Middle frontal gyrus (tissue), 1 donor: ENCODE results near the gene ESRRB.
A peak's percentile ranks its signal among the peaks of the same experiment; 100 is the strongest.

ENCODE experiments used
- DNase-seq: peaks from one replicate; pipeline ENCODE4 v3.0.0-alpha.2; 2015; ENCODE audit warnings: low spot score; ENCODE audit errors: extremely low spot score

ESRRB gene

DNA sequence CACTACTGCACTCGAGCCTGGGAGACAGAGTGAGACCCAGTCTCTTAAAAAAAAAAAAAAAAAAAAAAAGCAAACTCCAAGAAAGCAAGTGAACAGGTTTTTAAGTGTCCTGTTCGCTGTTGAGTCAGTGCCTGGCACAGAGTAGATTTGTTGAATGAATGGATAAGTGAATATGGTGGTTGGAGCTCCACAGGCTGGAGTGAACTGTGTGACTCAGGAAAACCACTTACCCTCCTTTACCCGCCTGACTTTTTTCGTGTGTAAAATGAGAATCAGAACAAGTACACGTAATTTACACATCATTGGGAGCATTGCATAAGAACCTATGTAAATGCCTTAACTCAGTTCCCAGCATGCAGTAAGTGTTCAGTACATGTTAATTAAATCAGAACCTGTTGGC lies 24.0 kb upstream of the ESRRB start:
- no peak for DNase-seq

DNA sequence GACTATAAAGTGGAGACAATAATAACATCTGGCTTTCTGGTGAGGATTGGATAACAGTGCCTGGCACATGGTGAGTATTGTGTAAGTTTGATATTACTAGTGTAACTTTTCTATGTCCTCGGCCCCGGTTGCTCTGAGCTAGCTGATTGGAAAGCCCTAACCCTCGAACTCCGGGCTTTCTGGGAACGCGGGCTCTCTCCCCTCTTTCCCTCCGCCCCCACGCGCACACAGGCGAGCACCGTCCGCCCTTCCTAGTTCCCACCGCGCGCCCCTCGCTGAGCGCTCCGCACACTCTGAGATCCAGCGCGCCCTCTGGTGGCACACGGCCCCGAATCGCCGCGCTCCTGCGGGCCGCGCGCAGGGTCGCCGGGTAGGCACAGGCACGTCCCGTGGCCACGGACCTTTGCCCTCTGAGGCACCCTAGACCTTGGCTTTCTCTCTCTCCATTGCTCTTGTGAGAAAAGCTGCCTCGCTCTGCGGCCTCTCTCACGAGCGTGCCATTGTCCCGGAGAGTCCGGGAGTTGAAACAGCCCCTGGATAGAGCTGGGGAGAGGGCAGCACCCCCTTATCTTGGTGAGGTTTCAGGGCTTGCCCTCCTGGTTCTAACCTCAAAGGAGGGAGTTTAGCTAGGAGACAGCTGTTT lies 23.2 kb upstream of the ESRRB start:
- DNase-seq, result no peak

DNA sequence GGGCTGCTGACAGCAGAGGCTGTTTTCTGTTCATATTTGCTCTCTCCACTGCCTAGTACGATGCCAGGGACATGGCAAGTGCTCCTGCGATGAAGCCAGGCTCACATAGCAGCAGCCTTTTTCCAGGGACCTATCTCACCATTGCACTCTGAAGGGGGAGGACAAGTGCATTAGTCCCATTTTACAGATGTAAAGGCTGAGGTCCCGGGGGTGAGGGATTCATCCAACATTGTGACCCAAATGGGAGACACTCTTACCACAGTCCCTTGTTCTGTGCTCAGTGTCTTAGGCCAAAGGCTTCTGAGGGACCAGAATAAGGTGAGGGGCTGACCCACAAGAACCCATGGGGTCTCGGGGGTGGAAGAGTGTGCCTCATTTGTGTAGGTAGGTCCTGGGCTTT lies 21.6 kb upstream of the ESRRB start:
- no peak for DNase-seq

DNA sequence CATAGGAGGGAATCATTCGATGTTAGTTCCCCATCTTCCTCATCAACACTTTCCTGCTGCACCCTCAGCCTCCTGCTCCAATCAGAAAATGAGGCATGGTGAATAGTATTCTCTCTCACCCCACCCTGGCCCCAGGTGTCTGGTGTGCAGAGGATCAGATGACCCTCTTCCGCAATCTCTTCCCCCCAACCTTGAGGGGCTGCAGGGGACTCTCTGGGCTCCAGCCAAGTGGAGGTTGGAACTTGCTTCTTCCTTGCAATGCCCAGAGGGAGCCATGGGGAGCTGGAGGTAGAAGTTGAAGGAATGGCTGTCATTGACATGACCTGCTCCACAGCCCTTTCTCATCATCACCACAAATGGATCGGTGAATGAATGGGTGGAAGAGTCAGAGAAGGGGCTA lies 20.2 kb upstream of the ESRRB start:
- DNase-seq, result no peak

DNA sequence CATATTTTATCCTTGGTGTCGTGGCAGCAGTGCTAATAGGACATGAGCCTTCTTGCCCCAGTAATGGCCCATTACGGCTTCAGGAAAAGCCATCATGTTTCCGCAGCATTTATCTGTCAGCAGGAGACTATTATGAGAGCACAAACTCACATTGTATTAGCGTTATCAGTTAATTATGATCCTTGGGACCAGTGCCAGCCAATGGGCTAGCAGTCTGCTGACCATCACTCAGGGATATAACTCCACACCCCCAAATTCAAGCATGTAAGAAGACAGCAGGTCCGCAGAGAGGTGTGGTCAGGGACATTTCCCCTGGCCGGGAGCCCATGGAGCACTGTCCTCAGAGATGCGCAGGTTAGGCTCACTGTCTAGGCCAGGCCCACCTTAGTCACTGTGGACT lies 4.9 kb upstream of the ESRRB start:
- DNase-seq, result no peak

DNA sequence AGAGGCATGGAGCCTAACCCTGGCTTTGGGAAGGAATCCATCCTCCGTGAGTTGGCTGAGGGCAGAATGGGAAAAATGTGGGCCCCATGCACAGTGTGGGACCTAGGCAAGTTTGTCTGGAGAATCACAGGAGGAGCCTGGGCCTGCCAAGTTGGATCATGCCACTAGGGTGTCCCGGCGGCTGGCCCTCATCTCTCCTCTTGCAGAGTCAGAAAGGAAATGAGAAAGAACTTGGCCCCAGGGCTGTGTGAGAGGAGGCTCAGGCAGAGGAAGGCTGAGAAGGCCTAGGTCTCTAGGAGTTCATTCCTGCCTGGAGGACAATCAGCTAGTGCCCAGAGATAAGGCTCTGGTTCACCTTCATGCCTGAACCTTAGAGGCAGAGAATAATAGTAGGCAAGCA lies 2.5 kb upstream of the ESRRB start:
- DNase-seq, result no peak

DNA sequence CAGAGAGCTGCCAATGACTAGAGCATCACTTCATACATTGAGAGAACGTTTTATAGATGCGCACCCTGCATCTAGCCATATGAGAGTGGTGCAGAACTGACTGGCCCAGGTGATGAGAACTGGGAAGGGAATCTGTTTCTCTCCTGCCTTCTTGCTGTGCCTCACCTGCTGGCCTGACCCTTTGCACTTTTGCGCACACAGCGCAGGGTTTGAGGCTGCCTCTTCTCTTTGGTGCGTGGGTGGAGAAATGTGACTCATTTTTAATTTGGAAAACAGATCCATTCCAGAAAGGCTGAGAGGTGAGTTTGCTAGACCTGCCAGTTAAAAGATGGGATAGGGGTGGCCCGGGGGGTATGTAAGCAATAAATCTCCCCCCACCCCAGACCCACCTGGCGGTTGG lies 453 bp upstream of the ESRRB start:
- no peak for DNase-seq

DNA sequence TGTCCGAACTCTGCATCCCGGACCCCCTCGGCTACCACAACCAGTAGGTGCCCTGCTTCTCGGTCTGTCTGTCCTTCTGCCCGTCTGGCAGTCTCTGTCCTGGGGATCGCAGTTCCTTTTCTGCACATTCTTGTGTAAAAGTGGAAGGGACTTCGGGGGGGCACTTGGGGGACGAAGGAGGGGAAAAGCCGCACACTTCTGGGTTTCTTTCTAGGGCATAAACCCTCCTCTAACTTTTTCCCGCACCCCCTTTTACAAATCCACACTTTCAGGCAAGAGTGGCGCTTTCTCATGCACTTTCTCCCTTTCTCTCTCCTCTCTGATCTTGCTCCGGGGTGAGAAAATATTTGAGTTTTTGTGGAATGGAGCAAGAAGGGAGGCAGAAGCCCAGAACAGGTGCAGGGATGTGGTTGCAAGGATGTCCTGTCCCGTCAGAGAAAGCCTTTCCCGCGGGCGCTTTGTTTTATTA lies 506 bp downstream of the ESRRB start:
- DNase-seq, result no peak

DNA sequence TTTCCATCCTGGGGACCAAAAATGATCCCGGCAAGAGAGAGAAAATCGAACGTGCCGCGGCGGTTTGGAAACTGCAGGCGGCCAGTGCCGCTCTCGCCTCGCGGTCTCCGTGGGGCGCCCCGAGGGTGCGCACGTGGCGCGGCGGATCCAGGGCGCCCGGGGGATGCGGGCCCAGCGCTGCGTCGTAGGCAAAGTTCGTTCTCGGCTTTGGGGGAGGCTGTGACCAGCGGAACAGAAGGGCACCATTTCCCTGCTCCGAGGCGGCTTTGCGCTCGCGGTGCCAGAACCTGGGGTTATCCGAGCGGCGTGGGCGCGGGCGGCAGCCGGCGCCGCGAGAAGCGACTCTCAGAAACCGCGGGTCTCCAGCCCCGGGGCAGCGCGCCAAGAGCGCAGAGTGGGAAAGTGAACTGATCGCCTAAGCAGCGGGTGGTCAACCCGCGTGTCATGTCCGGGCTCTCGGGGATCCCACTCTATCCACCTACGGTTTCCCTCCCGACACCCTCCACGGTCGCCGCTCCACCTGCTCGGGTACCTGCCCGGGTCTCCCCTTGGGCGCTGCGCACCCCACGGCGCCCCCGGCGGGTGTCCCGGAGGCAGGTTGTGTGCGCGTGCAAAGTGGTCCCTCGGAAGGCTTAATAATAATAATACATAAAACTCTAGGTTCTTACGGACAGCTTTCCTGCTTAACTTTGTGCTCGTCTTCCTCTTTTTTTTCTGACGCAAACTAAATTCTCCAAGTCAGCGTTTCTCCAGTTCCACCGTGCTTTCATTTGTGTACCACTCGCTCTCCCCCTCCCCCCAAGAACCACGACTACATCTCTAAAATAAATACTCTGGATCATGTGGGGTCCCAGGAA lies 1.2 kb downstream of the ESRRB start:
- no peak for DNase-seq

DNA sequence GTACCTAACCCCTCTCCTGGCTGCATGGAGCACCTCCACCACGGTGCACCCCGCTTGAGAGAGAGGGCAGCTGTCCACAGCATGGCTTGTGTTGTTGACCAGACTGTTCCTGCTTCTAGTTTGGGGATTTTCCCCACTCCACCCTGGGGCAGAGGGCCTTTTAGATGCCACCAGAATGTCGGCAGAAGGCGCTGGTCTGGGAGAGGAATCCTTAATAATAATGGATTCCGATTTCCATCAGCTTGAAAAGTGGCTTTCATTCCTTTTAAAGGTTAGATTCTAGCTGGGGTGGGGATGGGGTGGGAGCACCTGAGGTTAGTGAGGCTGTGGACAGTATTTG lies 1.8 kb downstream of the ESRRB start:
- DNase-seq, result no peak

DNA sequence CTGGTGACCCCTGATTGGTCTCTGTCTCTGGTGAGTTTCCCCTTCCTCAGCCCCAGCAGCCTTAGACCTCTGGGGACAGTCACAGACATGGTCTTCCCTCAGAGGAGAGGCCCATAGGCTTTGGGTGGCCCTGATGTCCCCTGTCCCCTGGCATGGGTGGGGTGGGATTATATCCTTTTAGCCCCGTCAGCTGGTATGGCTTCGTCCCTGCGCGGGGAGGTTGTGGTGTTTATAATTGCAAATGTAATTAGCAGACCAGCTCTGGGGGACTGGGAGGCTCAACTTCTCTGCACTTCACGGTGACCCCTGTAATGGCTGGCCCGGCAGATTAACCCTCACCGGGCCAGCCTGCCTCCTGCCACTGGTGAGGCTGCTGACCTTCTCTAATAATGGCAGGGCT lies 5.1 kb downstream of the ESRRB start:
- DNase-seq, result no peak

DNA sequence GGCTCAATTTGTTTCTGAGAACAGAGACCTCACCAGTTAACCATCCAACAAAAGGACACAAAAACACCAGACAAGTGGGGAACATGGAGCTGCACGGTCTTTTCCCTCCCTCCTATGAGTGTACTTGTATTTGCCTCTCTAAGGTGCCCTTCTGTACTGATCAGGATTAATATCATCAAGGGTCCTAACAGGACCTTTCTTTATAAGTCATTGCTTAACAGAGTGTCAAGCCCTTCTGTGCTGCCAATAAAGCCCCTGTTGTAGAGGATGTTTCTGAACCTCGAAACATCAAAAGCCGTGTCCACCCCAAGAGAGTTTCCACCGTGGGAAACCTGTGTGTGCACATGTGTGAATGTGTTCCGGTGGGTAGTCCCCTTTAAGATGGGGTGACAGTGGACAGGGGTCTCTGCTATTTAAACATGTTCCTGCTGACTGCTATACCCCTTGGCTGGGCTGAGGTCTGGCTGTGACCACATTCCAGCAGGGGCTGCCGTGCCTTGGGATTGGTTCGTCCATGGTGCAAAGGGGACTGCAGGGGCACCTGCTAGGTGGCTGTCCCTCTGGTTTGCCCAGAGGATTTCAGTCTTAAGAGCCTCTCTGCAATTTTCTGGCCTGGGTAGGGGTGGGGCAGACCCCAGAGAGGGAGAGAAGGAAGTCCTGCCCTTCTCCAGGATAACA lies 6.0 kb downstream of the ESRRB start:
- DNase-seq, result no peak

DNA sequence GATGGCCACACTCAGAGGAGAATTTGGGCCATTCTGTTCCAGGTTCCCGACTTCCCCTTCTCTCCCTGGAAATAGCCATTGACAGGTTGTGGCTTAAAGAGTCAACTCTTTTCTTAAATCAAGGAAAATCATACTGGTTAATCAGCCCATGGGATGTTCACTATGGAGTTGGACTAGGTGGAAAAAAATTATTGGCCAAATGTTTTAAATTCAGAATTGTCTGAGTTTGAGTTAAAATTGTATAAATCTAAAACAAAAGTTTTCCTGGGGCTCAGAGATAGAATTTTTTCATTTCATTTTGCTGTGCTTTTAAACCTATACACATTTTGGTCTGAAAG lies 6.5 kb downstream of the ESRRB start:
- no peak for DNase-seq

DNA sequence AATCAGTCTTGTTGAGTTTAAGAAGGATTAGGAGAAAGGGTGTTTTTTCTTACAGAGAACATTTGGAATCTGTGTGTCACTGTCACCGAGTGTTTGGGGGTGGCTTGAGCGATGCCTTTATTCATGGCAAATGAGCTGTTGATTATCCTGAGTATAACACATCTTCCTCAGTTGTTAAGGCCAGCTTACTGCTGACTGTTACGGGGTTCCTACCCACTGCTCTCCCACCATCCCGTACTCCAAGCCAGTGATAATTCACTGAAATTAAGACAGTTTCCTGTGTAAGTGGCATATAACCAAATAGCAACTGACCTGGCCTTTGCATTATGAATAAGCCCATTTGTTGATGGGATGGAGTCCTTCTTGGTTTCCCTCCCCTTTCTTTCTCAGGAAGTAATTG lies 9.5 kb downstream of the ESRRB start:
- no peak for DNase-seq

DNA sequence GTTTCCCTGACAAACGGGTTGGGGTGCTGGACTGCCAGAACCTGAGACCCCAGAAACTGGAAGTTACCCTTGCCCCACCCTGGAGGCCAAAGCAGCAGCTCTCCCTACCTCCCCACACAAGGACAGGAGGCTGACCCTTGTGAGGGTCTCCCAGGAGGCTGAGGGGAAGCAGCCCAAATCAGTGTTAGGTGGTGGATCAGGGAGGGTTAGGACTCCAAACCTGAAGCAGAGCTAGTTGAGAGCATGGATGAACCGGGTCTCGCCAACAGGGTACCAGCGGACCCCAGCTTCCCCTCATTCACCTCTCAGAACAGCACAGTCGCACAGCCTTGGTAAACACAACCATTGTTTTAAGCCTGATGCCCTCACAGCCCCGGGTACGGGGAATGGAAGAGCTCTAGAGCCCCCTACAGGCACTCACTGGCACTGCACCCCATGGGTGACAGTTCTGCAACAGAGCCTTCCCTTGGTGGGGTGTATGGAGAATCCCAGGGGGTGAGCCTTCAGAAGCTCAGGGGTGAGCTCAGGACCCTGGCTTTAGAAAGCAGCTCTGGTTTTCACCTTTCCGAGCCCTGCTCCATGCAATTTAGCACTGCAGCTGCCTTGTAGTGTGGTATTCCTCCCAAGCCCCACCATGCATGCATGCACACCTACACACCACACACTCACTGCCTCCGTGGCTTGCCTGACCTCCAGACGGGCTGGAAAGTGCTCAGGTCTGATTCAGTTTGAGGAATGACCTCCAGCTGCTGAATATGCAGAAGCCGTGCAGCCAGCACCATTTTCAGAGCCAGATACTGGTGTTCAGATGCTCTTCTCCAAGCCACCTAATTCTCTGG lies 11.2 kb downstream of the ESRRB start:
- DNase-seq, result peak; percentile 62

DNA sequence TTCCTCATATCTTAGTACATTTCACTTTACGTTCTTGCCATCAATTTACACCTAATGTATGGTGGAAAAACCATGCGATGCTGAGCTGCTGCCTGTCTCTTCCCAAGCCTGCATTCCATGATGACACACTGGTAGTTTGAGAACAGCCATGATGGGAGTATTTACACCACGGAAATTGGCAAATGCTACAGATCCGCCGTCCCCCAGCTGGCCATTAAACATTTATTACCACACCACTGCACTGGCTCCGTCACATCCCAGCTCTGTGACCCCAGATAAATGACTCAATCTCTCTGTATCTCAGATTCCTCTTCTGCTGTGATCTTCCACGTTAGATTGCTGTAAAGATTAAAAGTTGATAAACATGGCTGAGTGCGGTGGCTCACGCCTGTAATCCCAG lies 13.9 kb downstream of the ESRRB start:
- DNase-seq, result no peak

DNA sequence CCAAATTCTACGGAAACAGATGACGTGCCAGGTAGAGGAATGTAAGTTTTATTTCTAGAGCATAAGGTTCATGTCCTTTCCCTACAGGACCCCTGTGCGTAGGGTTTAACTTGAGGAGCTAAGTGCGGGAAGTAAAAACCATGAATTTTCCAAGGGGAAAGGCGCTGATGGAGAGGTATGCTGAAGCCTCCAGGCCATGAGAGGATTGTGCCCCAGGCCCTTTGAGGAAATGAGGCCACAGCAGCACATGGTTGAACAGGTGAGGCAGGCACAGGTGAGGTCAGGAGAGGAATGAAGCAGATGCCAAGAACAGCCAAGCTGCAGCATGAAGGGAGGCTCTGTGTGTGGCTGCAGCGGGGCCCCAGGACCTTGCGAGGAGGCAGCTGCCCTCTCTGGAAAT lies 14.7 kb downstream of the ESRRB start:
- no peak for DNase-seq

DNA sequence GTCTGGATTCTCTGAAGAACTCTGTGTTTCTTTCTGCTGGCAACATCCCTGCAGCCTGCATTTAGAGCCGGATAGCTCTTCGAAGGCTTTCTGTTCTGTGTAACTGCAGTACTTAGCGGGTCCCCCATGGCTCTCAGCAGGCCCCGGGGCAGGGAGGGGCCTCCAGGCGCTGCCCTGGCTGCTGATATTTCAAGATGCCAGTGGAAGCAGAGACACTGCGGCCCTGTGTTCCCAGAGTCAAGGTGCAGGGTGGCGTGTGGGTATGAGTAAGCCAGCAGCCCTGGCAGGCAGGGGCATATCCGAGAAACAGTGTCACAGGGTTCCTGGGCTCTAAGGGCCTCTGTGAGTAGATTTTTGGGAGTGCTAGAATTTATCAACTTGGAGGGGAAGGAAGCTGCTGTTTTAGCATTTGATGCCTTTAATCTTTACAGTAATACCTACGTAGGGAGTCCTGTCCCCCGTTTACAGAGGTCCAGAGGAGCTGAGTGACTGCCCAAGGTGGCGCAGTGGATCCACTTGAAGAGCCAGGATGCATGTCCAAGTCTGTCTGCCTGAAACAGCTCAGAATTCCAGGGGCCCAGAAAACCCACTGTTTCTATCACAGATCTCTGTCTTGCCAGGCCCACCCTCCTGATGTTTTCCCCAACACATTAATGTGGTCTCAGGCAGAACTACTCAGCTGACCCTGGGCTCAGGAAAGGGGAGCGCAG lies 16.2 kb downstream of the ESRRB start:
- DNase-seq, result no peak

DNA sequence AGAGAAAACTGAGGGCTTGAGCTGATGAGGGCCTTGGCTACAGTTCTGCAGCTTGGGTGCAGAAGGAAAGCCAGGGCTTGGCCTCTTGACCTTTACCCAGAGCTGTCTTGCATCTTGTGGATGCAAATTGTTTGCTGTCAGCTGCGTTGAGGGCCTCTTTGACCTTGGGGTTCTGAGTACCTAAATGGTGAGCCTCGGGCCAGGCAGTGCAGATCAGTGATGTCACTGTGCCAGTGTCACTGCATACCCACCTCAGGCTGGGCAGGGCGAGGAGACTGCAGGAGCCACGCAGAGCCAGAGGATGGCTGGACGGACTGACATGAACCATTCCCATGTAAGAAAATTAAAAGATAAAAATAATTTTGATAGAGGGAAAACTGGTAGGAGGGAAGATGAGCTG lies 18.6 kb downstream of the ESRRB start:
- DNase-seq, result no peak

DNA sequence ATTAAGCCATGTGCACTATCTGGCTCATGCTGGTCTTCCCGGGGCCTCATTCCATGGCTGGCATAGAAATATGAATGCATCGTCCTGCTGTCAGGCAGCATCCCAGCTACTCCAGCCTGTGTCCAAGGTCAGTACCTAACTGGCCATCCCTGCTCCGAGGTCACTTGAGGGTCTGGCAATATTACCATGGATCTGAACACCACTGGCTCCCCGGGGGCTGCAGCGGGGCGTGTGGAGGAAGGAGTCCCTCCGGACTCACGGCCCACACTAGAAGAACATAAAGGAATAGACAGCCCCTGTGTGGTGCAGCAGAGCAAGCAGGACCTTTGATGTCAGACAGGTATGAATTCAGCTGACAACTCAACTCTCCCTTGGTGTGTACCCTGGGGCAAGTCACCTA lies 19.2 kb downstream of the ESRRB start:
- DNase-seq, result no peak

DNA sequence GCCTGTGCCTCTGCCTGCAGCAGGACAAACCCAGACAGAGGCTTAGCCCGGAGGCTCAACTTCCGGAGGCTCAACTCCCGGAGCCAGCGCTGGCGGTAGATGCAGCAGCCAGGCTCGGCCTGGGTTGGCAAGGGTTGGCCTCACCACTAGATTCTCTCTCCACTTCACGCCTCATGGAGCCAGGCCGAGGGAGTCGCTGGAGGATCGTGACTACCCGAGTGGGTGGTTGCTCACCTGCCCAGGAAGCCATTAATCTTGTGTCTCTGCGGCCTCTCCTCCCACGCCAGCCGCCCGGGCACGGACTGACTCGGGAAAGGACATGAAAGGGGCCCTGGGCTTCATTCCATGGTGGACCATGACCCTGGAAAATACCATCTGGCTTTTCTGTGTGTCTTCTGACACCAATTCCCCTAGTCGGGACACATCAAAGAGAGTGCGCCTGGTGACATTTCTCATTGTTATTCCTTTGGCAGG lies 20.8 kb downstream of the ESRRB start:
- DNase-seq, result no peak
